Loucy (cell line): Measurements from ENCODE around the gene ADH5.
"Not testable (repeated sequence)": the region's sequence is repeated elsewhere in the genome, so short reads cannot be mapped to it uniquely, and the experiment has no call there.

Experiments used
- CTCF ChIP-seq: fragments of 200-600 bp; sonication (generic); conservative IDR thresholded peaks from 2 replicates; pipeline ENCODE4 v1.5.1; 2014; ENCODE audit warnings: mild to moderate bottlenecking, antibody characterized with exemption, low read length
- EZH2phosphoT487 ChIP-seq: fragments of 200-600 bp; IDR thresholded peaks from 2 replicates; pipeline ENCODE4 v1.6.1; 2018; ENCODE audit warnings: antibody characterized with exemption, mild to moderate bottlenecking, moderate library complexity, borderline replicate concordance

- not testable (repeated sequence) for TF ChIP-seq CTCF, EZH2phosphoT487
Measured at GRCh38 chr4:99080869-99081268, 7.7 kb downstream of the ADH5 start.
